GM12878 (cell line): ENCODE data around the gene GALNS. TPM values are rescaled to one million over a fixed set of nuclear protein-coding genes. Genes with fewer than 3 reads are reported as not detected.

Experiments used
- ATAC-seq: fragments of 200-7000 bp; cut with Tn5 transposase; 3 replicates; pipeline ENCODE4 v1.9.1; 2020; ENCODE audit warnings: mild to moderate bottlenecking, moderate library complexity
- BruUV-seq: library from RNA; stranded (reverse); fragments of 400-500 nt; replicated peaks from 2 replicates; lab custom pipeline; 2021; lab: Mats Ljungman, UMichigan
- CTCF ChIA-PET: fragments of 300-600 bp; sonication (Branson Sonifier 250); formaldehyde crosslinking; extraction: SDS; loops from one replicate; lab custom pipeline; 2021; ENCODE audit warnings: inconsistent platforms; lab: Yijun Ruan, JAX
- POLR2A ChIA-PET: fragments of 350-600 bp; formaldehyde crosslinking; extraction: SDS; loops from one replicate; lab custom pipeline; 2021; ENCODE audit warnings: inconsistent platforms; lab: Charles Lee
- RAD21 ChIA-PET: fragments of 300-600 bp; sonication (Branson Sonifier 250); formaldehyde crosslinking; loops from one replicate; lab custom pipeline; 2023; ENCODE audit warnings: antibody characterized with exemption; ENCODE audit not compliant: unreplicated experiment; lab: Charles Lee
- SMC1A ChIA-PET: fragments of 300-600 bp; sonication (Branson Sonifier 250); formaldehyde crosslinking; loops from one replicate; lab custom pipeline; 2023; ENCODE audit not compliant: unreplicated experiment, uncharacterized antibody; lab: Charles Lee
- DNase-seq: peaks from one replicate; pipeline ENCODE4 v3.0.0-alpha.2; 2011; ENCODE audit warnings: low read depth, low spot score
- FAIRE-seq: peaks from 3 replicates; lab custom pipeline; 2011; peaks lifted over from hg19 to GRCh38; lab: Jason Lieb, UNC
- H2AFZ ChIP-seq: 2 replicates; pipeline ENCODE4 v1.6.0; 2011; ENCODE audit warnings: low read depth, low read length, control low read depth; ENCODE audit not compliant: control insufficient read depth
- H3K27ac ChIP-seq: 2 replicates; pipeline ENCODE4 v1.5.1; 2011; ENCODE audit warnings: control low read depth; ENCODE audit not compliant: control insufficient read depth, insufficient read depth
- H3K27me3 ChIP-seq, 2 experiments: replicated peaks in 1 of 2; 2 replicates each; pipeline versions ENCODE4 v1.6.0 to v1.6.1; 2011; ENCODE audit warnings: low read length in 1 of 2; ENCODE audit not compliant: control insufficient read depth in 2 of 2, insufficient read depth in 2 of 2
- H3K36me3 ChIP-seq, 2 experiments: 2 replicates each; pipeline ENCODE4 v1.5.1; 2011; ENCODE audit warnings: low read length in 1 of 2; ENCODE audit not compliant: control insufficient read depth in 2 of 2, insufficient read depth in 2 of 2
- H3K4me1 ChIP-seq: 2 replicates; pipeline ENCODE4 v1.6.1; 2011; ENCODE audit warnings: mild to moderate bottlenecking, low read length, moderate library complexity, mixed read lengths; ENCODE audit not compliant: control insufficient read depth, insufficient read depth
- H3K4me2 ChIP-seq: 2 replicates; pipeline ENCODE4 v1.6.0; 2011; ENCODE audit warnings: control low read depth; ENCODE audit not compliant: control insufficient read depth, insufficient read depth
- H3K4me3 ChIP-seq: fragments of 200-600 bp; sonication (generic); 2 replicates; pipeline ENCODE4 v1.5.1; 2016
- H3K79me2 ChIP-seq: 2 replicates; pipeline ENCODE4 v1.6.0; 2011; ENCODE audit warnings: low read length; ENCODE audit not compliant: control insufficient read depth, insufficient read depth
- H3K9ac ChIP-seq: 2 replicates; pipeline ENCODE4 v1.8.0; 2011; ENCODE audit warnings: low read length, control low read depth, mixed read lengths; ENCODE audit not compliant: control insufficient read depth, insufficient read depth
- H3K9me3 ChIP-seq: replicated peaks from 3 replicates; pipeline ENCODE4 v1.5.1; 2011; ENCODE audit warnings: mild to moderate bottlenecking, low read length; ENCODE audit not compliant: control insufficient read depth, insufficient read depth
- H4K20me1 ChIP-seq: 2 replicates; pipeline ENCODE4 v1.6.0; 2011; ENCODE audit not compliant: control insufficient read depth, insufficient read depth
- BACH1 ChIP-seq: fragments of 450-650 bp; IDR thresholded peaks from 2 replicates; pipeline ENCODE4 v1.6.1; 2017; ENCODE audit warnings: mild to moderate bottlenecking, borderline replicate concordance
- BHLHE40 ChIP-seq, 2 experiments: fragments of 450-650 bp in 1 of 2; IDR thresholded peaks; 2 replicates each; pipeline ENCODE4 v1.6.1; 2011 to 2017; ENCODE audit warnings: low read depth in 2 of 2, borderline replicate concordance in 1 of 2, improper control_type of control experiment in 1 of 2, low read length in 1 of 2, mild to moderate bottlenecking in 1 of 2
- CHD2 ChIP-seq: IDR thresholded peaks from 2 replicates; pipeline ENCODE4 v1.6.1; 2011; ENCODE audit warnings: low read depth, low read length, improper control_type of control experiment, borderline replicate concordance
- EED ChIP-seq: sonication (generic); IDR thresholded peaks from 2 replicates; pipeline ENCODE4 v1.6.1; 2016; ENCODE audit warnings: antibody characterized with exemption, low read depth
- EP300 ChIP-seq, 2 experiments: fragments of 150-350 bp in 1 of 2; IDR thresholded peaks; 2 replicates each; pipeline ENCODE4 v1.6.1; 2011 to 2012; ENCODE audit warnings: low read depth in 2 of 2, low read length in 2 of 2, borderline replicate concordance in 1 of 2, improper control_type of control experiment in 1 of 2, inconsistent platforms in 1 of 2; ENCODE audit not compliant: control insufficient read depth in 1 of 2
- GATAD2B ChIP-seq: fragments of 450-650 bp; conservative IDR thresholded peaks from 2 replicates; pipeline ENCODE4 v1.6.1; 2017; ENCODE audit warnings: low read depth, mild to moderate bottlenecking, moderate library complexity
- HDAC2 ChIP-seq: fragments of 200-600 bp; sonication (generic); IDR thresholded peaks from 2 replicates; pipeline ENCODE4 v1.6.1; 2017
- KLF5 ChIP-seq: fragments of 450-650 bp; IDR thresholded peaks from 2 replicates; pipeline ENCODE4 v1.6.1; 2014; ENCODE audit warnings: mild to moderate bottlenecking; ENCODE audit not compliant: partially characterized antibody
- POU2F2 ChIP-seq: IDR thresholded peaks from 3 replicates; pipeline ENCODE4 v1.6.1; 2011; ENCODE audit warnings: low read depth, mild to moderate bottlenecking, low read length, borderline replicate concordance
- RB1 ChIP-seq: fragments of 450-650 bp; formaldehyde crosslinking; IDR thresholded peaks from 2 replicates; pipeline ENCODE4 v1.6.1; 2017; ENCODE audit warnings: mild to moderate bottlenecking, borderline replicate concordance
- RUNX3 ChIP-seq: IDR thresholded peaks from 2 replicates; pipeline ENCODE4 v1.6.1; 2012; ENCODE audit warnings: low read length, inconsistent platforms
- SMARCA5 ChIP-seq: fragments of 450-650 bp; IDR thresholded peaks from 2 replicates; pipeline ENCODE4 v1.6.1; 2017; ENCODE audit warnings: mild to moderate bottlenecking
- TCF3 ChIP-seq: IDR thresholded peaks from 2 replicates; pipeline ENCODE4 v1.6.1; 2012; ENCODE audit warnings: low read depth, mild to moderate bottlenecking, low read length, borderline replicate concordance; ENCODE audit not compliant: insufficient read depth
- WGBS: methylation state at CpG from one replicate; pipeline ENCODE4 v1.1.6; 2016; ENCODE audit warnings: low lambda C conversion rate; ENCODE audit not compliant: insufficient replicate concordance, insufficient coverage; ENCODE audit errors: missing lambda C conversion rate; 5-methylcytosine and 5-hydroxymethylcytosine counted together
- in situ Hi-C: fragments of 300-500 bp; cut with MboI; formaldehyde crosslinking; loops from 9 replicates; pipeline ENCODE4 v1.14.3; 2018; ENCODE audit warnings: mixed read lengths
- intact Hi-C: fragments of 100-400 bp; cut with micrococcal nuclease; formaldehyde crosslinking; loops from one replicate; pipeline ENCODE4 v1.14.2; 2022; ENCODE audit not compliant: unreplicated experiment
- polyA plus RNA-seq, 11 experiments: library from polyadenylated mRNA; depleted of rRNA in 4 of 11; unstranded in 6 of 11; stranded (reverse) in 5 of 11; fragments of >200 nt; fragmentation: Nextera tagmentation in 4 of 11; fragmentation: Illumina TruSeq in 1 of 11; extraction: Ambion mirVana in 4 of 11; extraction: Trizol in 1 of 11; gene quantifications; 1 replicate in 1 of 11; 2 replicates in 10 of 11; pipeline versions ENCODE4 v1.2.1 to v1.2.3, GENCODE V29; 2011 to 2016; ENCODE audit warnings: inconsistent platforms in 2 of 11, missing spikeins in 2 of 11, low read depth in 1 of 11
- total RNA-seq, 4 experiments: library from RNA; depleted of rRNA in 3 of 4; stranded (reverse); fragments of >200 nt in 3 of 4; fragmentation: Illumina TruSeq in 1 of 4; extraction: Trizol in 1 of 4; gene quantifications; 2 replicates each; pipeline versions ENCODE4 v1.2.1 to v1.2.3, GENCODE V29; 2013 to 2021
- TF ChIP-seq, protein P1 (sequence below): IDR thresholded peaks from 2 replicates; pipeline ENCODE4 v1.6.1; 2012; ENCODE audit warnings: low read depth, low read length, improper control_type of control experiment
- TF ChIP-seq, protein P2 (sequence below): fragments of 450-650 bp; IDR thresholded peaks from 2 replicates; pipeline ENCODE4 v1.6.1; 2017; ENCODE audit warnings: antibody characterized with exemption, mild to moderate bottlenecking, moderate library complexity
- TF ChIP-seq, protein P3 (sequence below): fragments of 450-650 bp; IDR thresholded peaks from 2 replicates; pipeline ENCODE4 v1.6.1; 2018; ENCODE audit warnings: mild to moderate bottlenecking, low read depth, moderate library complexity; ENCODE audit not compliant: partially characterized antibody

The GALNS gene
- total and polyA plus RNA-seq, 10 of the 15 experiments (the other 5 are each of a cell fraction or from before 2014, with no cell fraction given): 0.37 to 12.4 (median 5.3) TPM

DNA sequence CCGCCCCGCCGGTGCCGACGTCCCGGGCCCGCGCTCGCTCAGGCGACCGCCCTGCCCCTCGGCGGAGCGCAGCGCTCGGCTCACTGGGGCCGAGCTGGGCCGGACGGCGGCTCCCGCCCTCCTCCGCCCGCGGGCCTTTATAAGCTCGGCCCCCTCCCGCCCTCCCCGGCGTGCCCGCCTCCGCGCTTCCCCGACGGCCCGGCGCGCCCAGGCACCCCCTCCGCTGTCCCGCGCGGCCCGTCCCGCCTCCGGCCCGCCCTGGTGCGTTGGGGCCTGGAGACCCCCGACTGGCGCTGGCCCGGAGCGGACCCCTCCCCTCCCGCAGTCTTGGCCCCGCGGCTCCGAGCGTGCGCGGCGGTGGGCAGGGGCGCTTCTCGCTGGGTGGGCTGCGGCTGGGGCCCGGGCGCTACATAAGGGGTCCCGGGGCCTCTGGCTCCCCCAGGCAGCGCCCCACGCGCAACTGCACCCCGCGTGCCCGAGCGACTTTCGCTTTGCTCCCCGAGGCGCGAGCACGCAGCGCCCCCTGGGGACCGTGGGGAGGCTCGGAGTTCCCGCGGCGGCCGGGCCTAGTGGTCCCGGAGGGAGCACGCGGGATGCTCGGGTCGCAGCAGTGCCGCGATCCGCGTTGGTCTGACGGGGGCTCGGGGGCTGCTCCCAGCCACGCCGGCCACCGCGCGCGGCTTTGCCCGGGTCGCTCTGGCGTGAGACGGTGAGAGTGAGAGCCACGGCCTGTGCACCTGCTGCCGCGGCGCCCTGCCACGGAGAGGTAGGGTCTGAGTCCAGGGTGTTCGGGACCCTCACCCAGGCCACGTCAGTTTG lies 71.4 kb downstream of the GALNS start, which contains the start of gene PIEZO1:
TSS of gene PIEZO1 (minus strand) at position 115 of the 819 bp plus-strand sequence. CDS start 256 bp downstream, outside the sequence.
- Histone ChIP-seq H3K9ac (peak within 1 kb of the TSS; percentile 90), H3K4me2 (peak within 1 kb of the TSS; percentile 99), H3K27ac (peak within 1 kb of the TSS; percentile 75), H3K4me1 (peaks cover 31% of the 10 kb centered on the region), H4K20me1 (no peaks in the 10 kb centered on the region; the same call in 1 of the 2 replicates), H3K4me3 (peak within 1 kb of the TSS; percentile 80), H3K9me3 (no peaks in the 10 kb centered on the region), H3K27me3 (no peaks in the 10 kb centered on the region), H3K79me2 (peaks cover 51% of the 10 kb centered on the region), H3K36me3 (no peaks in the 10 kb centered on the region), H2AFZ (peak within 1 kb of the TSS; percentile 83)
- DNase-seq (no peak), FAIRE-seq (no peak), ATAC-seq (peak; percentile 40)
- intact Hi-C loops (loop anchor here (2.0 kb wide), 2 partner anchors 41 to 49 kb away; no protein-coding TSS in a partner anchor), in situ Hi-C loops (loop anchor here (10.0 kb wide), 1 partner anchor 331 kb away; the partner anchor contains the start of gene ZFPM1)
- ChIA-PET CTCF (interaction anchor here (0.7 to 2.5 kb wide), 4 partner anchors 19 to 48 kb away, joined by 3 to 24 read pairs (median 4); no protein-coding TSS in a partner anchor), SMC1A (interaction anchor here (0.9 to 1.8 kb wide), 3 partner anchors 48 to 382 kb away, joined by 3 to 6 read pairs (median 4); no protein-coding TSS in a partner anchor), POLR2A (interaction anchor here (0.5 to 1.5 kb wide), 5 partner anchors 9 to 279 kb away, joined by 3 to 4 read pairs (median 3); no protein-coding TSS in a partner anchor), RAD21 (interaction anchor here (0.5 to 6.7 kb wide), 9 partner anchors 12 to 432 kb away, joined by 3 to 50 read pairs (median 4); partner anchors contain the start of gene ZNF778)
- under 1% methylated on average over 45 of the region's 110 CpGs for WGBS
- BruUV-seq: no TSS peak
- TF ChIP-seq HDAC2: no peak
- TF ChIP-seq, protein P1, sequence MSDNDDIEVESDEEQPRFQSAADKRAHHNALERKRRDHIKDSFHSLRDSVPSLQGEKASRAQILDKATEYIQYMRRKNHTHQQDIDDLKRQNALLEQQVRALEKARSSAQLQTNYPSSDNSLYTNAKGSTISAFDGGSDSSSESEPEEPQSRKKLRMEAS: peak; percentile 54; the same call in 1 of the 2 replicates
- peak; percentile 73; the same call in 1 of the 2 replicates for TF ChIP-seq TCF3
- TF ChIP-seq BHLHE40 (IDR thresholded peaks at IDR 0.05; ENCODE audit: borderline replicate concordance in 1 of 2, low read depth in 2 of 2, low read length in 1 of 2): peak; percentile 60 to 76; a peak in 3 of 4 replicates
- TF ChIP-seq BACH1: peak; percentile 99
- peak; percentile 64; the same call in 1 of the 2 replicates for TF ChIP-seq RB1
- TF ChIP-seq, protein P2, sequence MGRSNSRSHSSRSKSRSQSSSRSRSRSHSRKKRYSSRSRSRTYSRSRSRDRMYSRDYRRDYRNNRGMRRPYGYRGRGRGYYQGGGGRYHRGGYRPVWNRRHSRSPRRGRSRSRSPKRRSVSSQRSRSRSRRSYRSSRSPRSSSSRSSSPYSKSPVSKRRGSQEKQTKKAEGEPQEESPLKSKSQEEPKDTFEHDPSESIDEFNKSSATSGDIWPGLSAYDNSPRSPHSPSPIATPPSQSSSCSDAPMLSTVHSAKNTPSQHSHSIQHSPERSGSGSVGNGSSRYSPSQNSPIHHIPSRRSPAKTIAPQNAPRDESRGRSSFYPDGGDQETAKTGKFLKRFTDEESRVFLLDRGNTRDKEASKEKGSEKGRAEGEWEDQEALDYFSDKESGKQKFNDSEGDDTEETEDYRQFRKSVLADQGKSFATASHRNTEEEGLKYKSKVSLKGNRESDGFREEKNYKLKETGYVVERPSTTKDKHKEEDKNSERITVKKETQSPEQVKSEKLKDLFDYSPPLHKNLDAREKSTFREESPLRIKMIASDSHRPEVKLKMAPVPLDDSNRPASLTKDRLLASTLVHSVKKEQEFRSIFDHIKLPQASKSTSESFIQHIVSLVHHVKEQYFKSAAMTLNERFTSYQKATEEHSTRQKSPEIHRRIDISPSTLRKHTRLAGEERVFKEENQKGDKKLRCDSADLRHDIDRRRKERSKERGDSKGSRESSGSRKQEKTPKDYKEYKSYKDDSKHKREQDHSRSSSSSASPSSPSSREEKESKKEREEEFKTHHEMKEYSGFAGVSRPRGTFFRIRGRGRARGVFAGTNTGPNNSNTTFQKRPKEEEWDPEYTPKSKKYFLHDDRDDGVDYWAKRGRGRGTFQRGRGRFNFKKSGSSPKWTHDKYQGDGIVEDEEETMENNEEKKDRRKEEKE: peak; percentile 36; the same call in 1 of the 2 replicates
- no peak for TF ChIP-seq CHD2
- TF ChIP-seq KLF5: peak; percentile 55
- TF ChIP-seq SMARCA5: peak; percentile 97
- peak; percentile 56; the same call in 1 of the 2 replicates for TF ChIP-seq EED
- no peak for TF ChIP-seq RUNX3
- peak; percentile 80; the same call in 1 of the 3 replicates for TF ChIP-seq POU2F2
- TF ChIP-seq, protein P3, sequence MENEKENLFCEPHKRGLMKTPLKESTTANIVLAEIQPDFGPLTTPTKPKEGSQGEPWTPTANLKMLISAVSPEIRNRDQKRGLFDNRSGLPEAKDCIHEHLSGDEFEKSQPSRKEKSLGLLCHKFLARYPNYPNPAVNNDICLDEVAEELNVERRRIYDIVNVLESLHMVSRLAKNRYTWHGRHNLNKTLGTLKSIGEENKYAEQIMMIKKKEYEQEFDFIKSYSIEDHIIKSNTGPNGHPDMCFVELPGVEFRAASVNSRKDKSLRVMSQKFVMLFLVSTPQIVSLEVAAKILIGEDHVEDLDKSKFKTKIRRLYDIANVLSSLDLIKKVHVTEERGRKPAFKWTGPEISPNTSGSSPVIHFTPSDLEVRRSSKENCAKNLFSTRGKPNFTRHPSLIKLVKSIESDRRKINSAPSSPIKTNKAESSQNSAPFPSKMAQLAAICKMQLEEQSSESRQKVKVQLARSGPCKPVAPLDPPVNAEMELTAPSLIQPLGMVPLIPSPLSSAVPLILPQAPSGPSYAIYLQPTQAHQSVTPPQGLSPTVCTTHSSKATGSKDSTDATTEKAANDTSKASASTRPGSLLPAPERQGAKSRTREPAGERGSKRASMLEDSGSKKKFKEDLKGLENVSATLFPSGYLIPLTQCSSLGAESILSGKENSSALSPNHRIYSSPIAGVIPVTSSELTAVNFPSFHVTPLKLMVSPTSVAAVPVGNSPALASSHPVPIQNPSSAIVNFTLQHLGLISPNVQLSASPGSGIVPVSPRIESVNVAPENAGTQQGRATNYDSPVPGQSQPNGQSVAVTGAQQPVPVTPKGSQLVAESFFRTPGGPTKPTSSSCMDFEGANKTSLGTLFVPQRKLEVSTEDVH: no peak
- TF ChIP-seq GATAD2B: peak; percentile 100
- no peak for TF ChIP-seq EP300 (IDR thresholded peaks at IDR 0.05; ENCODE audit: borderline replicate concordance in 1 of 2, control insufficient read depth in 1 of 2, low read depth in 2 of 2, low read length in 2 of 2)
